HUES64 (cell line): ENCODE results near the gene MYO1B.

Experiments
- H3K27ac ChIP-seq: 2 replicates; pipeline ENCODE4 v1.7.0; 2013; ENCODE audit warnings: low read depth, low read length, inconsistent platforms
- H3K27me3 ChIP-seq: 2 replicates; pipeline ENCODE4 v1.6.1; 2013; ENCODE audit warnings: mild to moderate bottlenecking, low read length; ENCODE audit not compliant: insufficient read depth
- H3K36me3 ChIP-seq: 2 replicates; pipeline ENCODE4 v1.6.1; 2013; ENCODE audit warnings: mild to moderate bottlenecking, low read length; ENCODE audit not compliant: insufficient read depth
- H3K4me1 ChIP-seq: 2 replicates; pipeline ENCODE4 v1.6.1; 2013; ENCODE audit warnings: mild to moderate bottlenecking, low read length, moderate library complexity; ENCODE audit not compliant: insufficient read depth
- H3K4me3 ChIP-seq: 2 replicates; pipeline ENCODE4 v1.5.1; 2013; ENCODE audit warnings: mild to moderate bottlenecking, low read length, moderate library complexity
- H3K9ac ChIP-seq: 2 replicates; pipeline ENCODE4 v1.6.1; 2013; ENCODE audit warnings: mild to moderate bottlenecking, low read depth, low read length
- H3K9me3 ChIP-seq: 2 replicates; pipeline ENCODE4 v1.6.1; 2013; ENCODE audit warnings: low read depth, low read length; ENCODE audit not compliant: insufficient read depth
- WGBS: fragments of 150-250, 120-280 bp; methylation state at CpG from one replicate; pipeline ENCODE4 v1.1.7; 2013; ENCODE audit warnings: missing lambda C conversion rate; 5-methylcytosine and 5-hydroxymethylcytosine counted together

The MYO1B gene

GRCh38 chr2:191386938-191387536 lies 141.8 kb downstream of the MYO1B start:
- no peak overlapping the region for H3K4me3 ChIP-seq
- H3K27me3 ChIP-seq = no peaks in the 10 kb centered on the region
- H3K9ac ChIP-seq = no peak overlapping the region
- peaks cover 99% of the 10 kb centered on the region for H3K36me3 ChIP-seq
- 95% methylated on average over 7 of the region's 7 CpGs for WGBS
- H3K9me3 ChIP-seq = no peaks in the 10 kb centered on the region
- H3K27ac ChIP-seq = no peak overlapping the region
- no peaks in the 10 kb centered on the region for H3K4me1 ChIP-seq

GRCh38 chr2:191389288-191389687 lies 144.1 kb downstream of the MYO1B start:
- WGBS = 96% methylated on average over 5 of the region's 5 CpGs
- H3K4me1 ChIP-seq = no peaks in the 10 kb centered on the region
- H3K27ac ChIP-seq = no peak overlapping the region
- no peak overlapping the region for H3K4me3 ChIP-seq
- peaks cover 100% of the 10 kb centered on the region for H3K36me3 ChIP-seq
- no peaks in the 10 kb centered on the region for H3K9me3 ChIP-seq
- H3K9ac ChIP-seq = no peak overlapping the region
- no peaks in the 10 kb centered on the region for H3K27me3 ChIP-seq

DNA sequence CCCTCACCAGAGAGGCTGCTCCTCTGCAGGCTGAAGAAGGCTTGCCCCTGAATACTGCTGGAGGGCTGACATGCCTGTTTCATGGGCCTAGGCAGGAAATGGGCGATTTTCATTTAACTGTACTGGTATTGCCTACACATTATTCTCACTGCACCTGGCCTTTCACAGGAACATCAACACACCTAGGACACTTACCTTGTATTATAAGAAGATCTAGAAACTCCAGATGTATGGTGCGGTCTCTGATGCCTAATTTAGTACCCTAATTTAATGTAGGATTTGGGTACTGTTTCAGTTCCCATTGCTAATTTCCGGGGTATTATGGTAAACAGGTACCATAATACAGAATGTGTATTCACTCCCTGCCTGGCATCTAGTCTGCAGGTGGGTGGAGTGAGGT lies 146.0 kb downstream of the MYO1B start:
- H3K4me1 ChIP-seq = no peaks in the 10 kb centered on the region
- H3K27ac ChIP-seq = no peak overlapping the region
- no peaks in the 10 kb centered on the region for H3K27me3 ChIP-seq
- H3K36me3 ChIP-seq = peaks cover 100% of the 10 kb centered on the region
- H3K9ac ChIP-seq = no peak overlapping the region
- H3K9me3 ChIP-seq = no peaks in the 10 kb centered on the region
- H3K4me3 ChIP-seq = no peak overlapping the region
- 98% methylated on average over 3 of the region's 3 CpGs for WGBS

- no peaks in the 10 kb centered on the region for H3K9me3 ChIP-seq
- 100% methylated on average over 2 of the region's 2 CpGs for WGBS
- H3K27ac ChIP-seq = no peak overlapping the region
- H3K27me3 ChIP-seq = no peaks in the 10 kb centered on the region
- no peaks in the 10 kb centered on the region for H3K4me1 ChIP-seq
- no peak overlapping the region for H3K9ac ChIP-seq
- peaks cover 79% of the 10 kb centered on the region for H3K36me3 ChIP-seq
- H3K4me3 ChIP-seq = no peak overlapping the region
Measured at GRCh38 chr2:191394043-191394442, 148.8 kb downstream of the MYO1B start.

DNA sequence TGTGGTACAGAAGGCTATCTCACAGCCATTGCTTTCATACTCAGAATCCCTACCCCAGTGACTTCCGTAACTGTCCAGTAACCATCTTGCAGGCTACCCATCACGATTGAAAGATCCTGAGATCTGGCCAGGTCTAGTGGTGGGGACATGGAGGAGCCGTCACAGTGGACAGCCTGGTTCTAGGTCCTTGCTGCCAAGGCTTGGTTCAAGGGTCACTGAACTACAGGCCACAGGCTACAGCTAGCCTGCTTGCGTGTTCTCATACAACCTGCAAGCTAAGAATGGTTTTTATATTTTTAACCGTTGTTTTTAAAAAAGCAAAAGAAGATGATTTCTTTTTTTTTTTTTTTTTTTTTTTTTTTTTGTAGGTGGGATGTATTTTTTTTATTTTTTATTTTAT lies 151.6 kb downstream of the MYO1B start:
- WGBS = 97% methylated on average over 5 of the region's 5 CpGs
- Histone ChIP-seq H3K9me3 (no peaks in the 10 kb centered on the region), H3K9ac (no peak overlapping the region)

DNA sequence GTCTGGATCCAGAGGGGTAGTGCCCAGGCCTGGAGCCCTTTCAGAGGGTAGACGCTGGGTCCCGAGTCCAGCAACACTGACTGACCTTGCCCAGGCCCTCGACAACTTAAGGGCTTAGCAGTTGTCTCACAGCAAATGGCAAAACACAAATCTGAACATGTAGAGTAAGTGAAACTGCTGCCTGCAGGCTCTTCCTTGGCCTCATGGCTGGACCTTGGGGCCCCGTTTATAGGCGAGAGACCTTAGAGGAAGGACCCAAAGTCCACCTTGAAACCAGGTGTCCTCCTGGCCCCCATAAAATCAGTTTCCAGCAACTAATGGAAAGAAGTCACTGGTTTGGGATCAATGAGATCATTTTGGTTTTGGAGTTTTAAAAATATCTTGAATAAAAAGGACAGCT lies 154.4 kb downstream of the MYO1B start:
- Histone ChIP-seq H3K36me3 (peaks cover 79% of the 10 kb centered on the region), H3K4me3 (no peak overlapping the region)

More for the DNA sequence above, 151.6 kb downstream of the MYO1B start:
- peaks cover 79% of the 10 kb centered on the region for H3K36me3 ChIP-seq
- no peak overlapping the region for H3K4me3 ChIP-seq
- H3K27me3 ChIP-seq = no peaks in the 10 kb centered on the region
- no peak overlapping the region for H3K27ac ChIP-seq
- H3K4me1 ChIP-seq = peaks cover 16% of the 10 kb centered on the region

DNA sequence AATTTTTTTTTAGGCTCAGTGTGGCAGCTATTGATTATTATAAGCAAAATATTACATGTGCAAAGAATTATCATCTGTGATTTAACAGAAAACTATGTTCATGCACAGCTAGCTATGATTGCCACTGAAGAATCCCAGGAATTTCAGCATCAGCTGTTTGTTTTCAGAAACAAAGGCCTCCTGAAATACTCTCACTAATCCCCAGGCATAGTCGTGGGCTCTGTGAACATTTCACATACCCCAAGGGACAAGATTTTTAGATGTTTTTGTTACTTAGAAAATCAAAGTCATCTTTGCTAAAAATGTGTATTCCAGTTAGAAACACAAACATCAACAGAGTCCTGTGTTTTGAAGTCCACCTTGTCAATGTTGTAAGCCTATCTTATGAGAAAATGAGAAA lies 156.1 kb downstream of the MYO1B start:
- H3K36me3 ChIP-seq = peaks cover 78% of the 10 kb centered on the region

More for the DNA sequence above, 154.4 kb downstream of the MYO1B start:
- 98% methylated on average over 5 of the region's 5 CpGs for WGBS
- Histone ChIP-seq H3K9me3 (no peaks in the 10 kb centered on the region), H3K27ac (no peak overlapping the region), H3K4me1 (peaks cover 23% of the 10 kb centered on the region), H3K9ac (no peak overlapping the region), H3K27me3 (no peaks in the 10 kb centered on the region)

GRCh38 chr2:191402966-191403565 lies 157.9 kb downstream of the MYO1B start:
- Histone ChIP-seq H3K4me3 (no peak overlapping the region), H3K9me3 (no peaks in the 10 kb centered on the region), H3K27me3 (no peaks in the 10 kb centered on the region), H3K4me1 (peaks cover 23% of the 10 kb centered on the region), H3K36me3 (peaks cover 87% of the 10 kb centered on the region), H3K27ac (no peak overlapping the region), H3K9ac (no peak overlapping the region)
- WGBS = 89% methylated on average over 3 of the region's 3 CpGs

More for the DNA sequence above, 156.1 kb downstream of the MYO1B start:
- peaks cover 23% of the 10 kb centered on the region for H3K4me1 ChIP-seq
- no peak overlapping the region for H3K4me3 ChIP-seq
- H3K27me3 ChIP-seq = no peaks in the 10 kb centered on the region
- H3K9ac ChIP-seq = peak overlapping the region; percentile 58; the same call in 1 of the 2 replicates
- H3K27ac ChIP-seq = peak overlapping the region; percentile 79
- WGBS = 17% methylated on average over 1 of the region's 1 CpG
- H3K9me3 ChIP-seq = no peaks in the 10 kb centered on the region

DNA sequence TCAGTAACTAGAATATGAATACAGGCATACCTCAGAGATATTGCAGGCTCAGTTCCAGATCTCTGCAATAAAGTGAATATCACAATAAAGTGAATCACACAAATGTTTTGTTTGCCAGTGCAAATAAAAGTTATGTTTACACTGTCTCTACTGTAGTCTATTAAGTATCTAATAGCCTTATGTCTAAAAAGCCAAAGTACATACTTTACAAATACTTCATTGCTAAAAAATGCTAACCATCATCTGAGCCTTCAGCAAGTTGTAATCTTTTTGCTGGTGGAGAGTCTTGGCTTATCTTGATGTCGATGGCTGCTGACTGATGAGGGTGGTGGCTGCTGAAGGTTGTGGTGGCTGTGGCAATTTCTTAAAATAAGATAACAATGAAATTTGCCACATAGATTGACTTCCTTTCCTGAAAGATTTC lies 159.4 kb downstream of the MYO1B start:
- Histone ChIP-seq H3K4me3 (no peak overlapping the region), H3K9ac (no peak overlapping the region), H3K4me1 (peaks cover 23% of the 10 kb centered on the region), H3K36me3 (peaks cover 97% of the 10 kb centered on the region), H3K9me3 (no peaks in the 10 kb centered on the region), H3K27me3 (no peaks in the 10 kb centered on the region), H3K27ac (no peak overlapping the region)
- 79% methylated on average over 1 of the region's 1 CpG for WGBS

- no peaks in the 10 kb centered on the region for H3K27me3 ChIP-seq
- no peak overlapping the region for H3K4me3 ChIP-seq
- peaks cover 97% of the 10 kb centered on the region for H3K36me3 ChIP-seq
- 95% methylated on average over 2 of the region's 2 CpGs for WGBS
- no peak overlapping the region for H3K9ac ChIP-seq
- H3K9me3 ChIP-seq = no peaks in the 10 kb centered on the region
- H3K27ac ChIP-seq = no peak overlapping the region
- peaks cover 19% of the 10 kb centered on the region for H3K4me1 ChIP-seq
Measured at GRCh38 chr2:191405546-191405945, 160.3 kb downstream of the MYO1B start.

DNA sequence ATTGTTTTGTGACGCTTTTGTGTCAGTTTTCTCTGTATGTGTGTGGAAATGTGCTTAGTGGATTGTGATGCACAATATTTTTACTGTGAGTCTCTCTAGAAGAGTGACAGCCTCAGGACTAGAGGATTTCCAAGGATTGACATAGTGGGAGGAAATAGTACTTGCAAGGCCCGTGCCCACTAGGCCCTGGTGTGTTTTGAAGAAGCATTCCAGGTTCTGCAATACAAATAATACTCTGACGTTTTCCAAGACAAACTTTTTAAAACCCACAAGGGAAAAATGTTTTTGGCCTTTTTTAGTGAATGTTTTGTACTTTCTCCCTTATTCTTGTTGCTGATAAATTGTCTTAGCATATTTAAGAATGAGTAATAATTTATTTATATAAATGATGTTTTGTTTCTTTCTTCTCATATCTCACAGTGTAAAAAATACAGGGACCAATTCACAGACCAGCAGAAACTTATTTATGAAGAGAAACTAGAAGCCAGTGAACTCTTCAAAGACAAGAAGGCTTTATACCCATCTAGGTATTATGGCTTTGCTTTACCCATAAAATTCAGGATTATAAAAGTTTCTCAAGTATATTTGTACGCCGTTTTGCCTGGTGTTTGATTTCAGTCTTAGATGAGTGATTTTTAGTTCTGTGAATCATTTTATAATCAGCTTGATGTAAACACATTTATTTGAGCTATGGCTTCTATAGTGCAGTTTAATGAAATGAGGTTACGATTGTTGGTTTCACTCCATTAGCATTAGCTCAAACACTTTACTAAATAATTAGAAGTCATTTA lies 165.6 kb downstream of the MYO1B start:
- Histone ChIP-seq H3K36me3 (peaks cover 98% of the 10 kb centered on the region), H3K9me3 (no peaks in the 10 kb centered on the region), H3K27me3 (no peaks in the 10 kb centered on the region), H3K9ac (no peak overlapping the region), H3K4me3 (no peak overlapping the region), H3K4me1 (no peaks in the 10 kb centered on the region), H3K27ac (no peak overlapping the region)
- whole genome bisulfite sequencing = 99% methylated on average over 5 of the region's 6 CpGs
